ENCODE results near the gene LMBR1.

DNA sequence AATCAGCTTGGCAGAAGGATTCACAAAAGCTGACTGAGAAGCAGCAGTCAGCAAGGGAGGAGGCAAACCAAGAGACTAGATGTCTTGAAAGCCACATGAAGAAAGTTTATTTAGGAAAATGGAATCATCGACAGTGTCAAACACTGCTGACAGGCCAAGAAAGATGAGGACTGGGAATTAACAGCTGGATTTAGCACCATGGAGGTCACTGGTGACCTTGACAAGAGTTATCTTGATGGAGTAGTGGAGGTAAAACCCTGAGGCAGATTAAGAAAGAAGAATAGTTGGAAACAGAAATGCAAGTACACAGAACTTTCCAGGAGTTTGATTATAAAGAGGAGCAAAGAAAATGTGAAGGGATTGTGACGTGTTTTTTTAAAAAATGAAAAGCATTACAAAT lies 51.5 kb downstream of the LMBR1 start:
- no peak for TF ChIP-seq POLR2A (IDR thresholded peaks at IDR 0.05; ENCODE audit: low read depth, low read length)
- TF ChIP-seq MXI1 (IDR thresholded peaks at IDR 0.05; ENCODE audit: borderline replicate concordance, low read depth, low read length) = no peak
- TF ChIP-seq, protein P1, sequence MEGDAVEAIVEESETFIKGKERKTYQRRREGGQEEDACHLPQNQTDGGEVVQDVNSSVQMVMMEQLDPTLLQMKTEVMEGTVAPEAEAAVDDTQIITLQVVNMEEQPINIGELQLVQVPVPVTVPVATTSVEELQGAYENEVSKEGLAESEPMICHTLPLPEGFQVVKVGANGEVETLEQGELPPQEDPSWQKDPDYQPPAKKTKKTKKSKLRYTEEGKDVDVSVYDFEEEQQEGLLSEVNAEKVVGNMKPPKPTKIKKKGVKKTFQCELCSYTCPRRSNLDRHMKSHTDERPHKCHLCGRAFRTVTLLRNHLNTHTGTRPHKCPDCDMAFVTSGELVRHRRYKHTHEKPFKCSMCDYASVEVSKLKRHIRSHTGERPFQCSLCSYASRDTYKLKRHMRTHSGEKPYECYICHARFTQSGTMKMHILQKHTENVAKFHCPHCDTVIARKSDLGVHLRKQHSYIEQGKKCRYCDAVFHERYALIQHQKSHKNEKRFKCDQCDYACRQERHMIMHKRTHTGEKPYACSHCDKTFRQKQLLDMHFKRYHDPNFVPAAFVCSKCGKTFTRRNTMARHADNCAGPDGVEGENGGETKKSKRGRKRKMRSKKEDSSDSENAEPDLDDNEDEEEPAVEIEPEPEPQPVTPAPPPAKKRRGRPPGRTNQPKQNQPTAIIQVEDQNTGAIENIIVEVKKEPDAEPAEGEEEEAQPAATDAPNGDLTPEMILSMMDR (conservative IDR thresholded peaks at IDR 0.05; ENCODE audit: low read depth, low read length) = no peak
- no peak for TF ChIP-seq SMC3 (IDR thresholded peaks at IDR 0.05; ENCODE audit: low read depth, low read length)
- no peak for TF ChIP-seq FOS (IDR thresholded peaks at IDR 0.05; ENCODE audit: low read depth, low read length)
- no peak for TF ChIP-seq USF2 (IDR thresholded peaks at IDR 0.05; ENCODE audit: low read depth, low read length)

Data from IMR-90 (cell line).